CD14-positive monocyte (primary cell): ENCODE data around the gene GRK2. TPM values are rescaled to one million over a fixed set of nuclear protein-coding genes. Genes with fewer than 3 reads are reported as not detected.
A peak's percentile ranks its signal among the peaks of the same experiment; 100 is the strongest.

Experiments
- DNase-seq, 3 donors: peaks; one replicate each; pipeline ENCODE4 v3.0.0-alpha.2; 2011 to 2022
- H2AFZ ChIP-seq: 2 replicates; pipeline ENCODE4 v1.6.0; 2012; ENCODE audit warnings: mild to moderate bottlenecking, low read depth, low read length, inconsistent platforms; ENCODE audit not compliant: insufficient read depth, poor library complexity, severe bottlenecking
- H3K27ac ChIP-seq, 2 donors: 1 replicate in 1 of 2; 2 replicates in 1 of 2; pipeline ENCODE4 v1.5.1; 2012 to 2013; ENCODE audit warnings: low read length in 2 of 2, control low read depth in 1 of 2, inconsistent platforms in 1 of 2, low read depth in 1 of 2, mild to moderate bottlenecking in 1 of 2
- H3K27me3 ChIP-seq, 2 donors: one replicate each; pipeline versions ENCODE4 v1.6.0 to v1.6.1; 2011 to 2013; ENCODE audit warnings: low read length in 2 of 2; ENCODE audit not compliant: control insufficient read depth in 2 of 2, insufficient read depth in 2 of 2
- H3K36me3 ChIP-seq, 2 donors: replicated peaks in 1 of 2; 1 replicate in 1 of 2; 2 replicates in 1 of 2; pipeline versions ENCODE4 v1.5.1 to v1.6.1; 2012 to 2013; ENCODE audit warnings: low read length in 2 of 2, control low read depth in 1 of 2, inconsistent platforms in 1 of 2, mild to moderate bottlenecking in 1 of 2; ENCODE audit not compliant: insufficient read depth in 2 of 2, control insufficient read depth in 1 of 2
- H3K4me1 ChIP-seq, 2 donors: 1 replicate in 1 of 2; 2 replicates in 1 of 2; pipeline versions ENCODE4 v1.5.1 to v1.6.1; 2012 to 2013; ENCODE audit warnings: low read length in 2 of 2, control low read depth in 1 of 2, inconsistent platforms in 1 of 2, mild to moderate bottlenecking in 1 of 2, moderate library complexity in 1 of 2; ENCODE audit not compliant: insufficient read depth in 2 of 2, control insufficient read depth in 1 of 2
- H3K4me2 ChIP-seq: replicated peaks from 2 replicates; pipeline ENCODE3; 2012; ENCODE audit warnings: low read length, moderate library complexity, mild to moderate bottlenecking; ENCODE audit not compliant: poor library complexity, severe bottlenecking; ENCODE audit errors: extremely low read depth
- H3K4me3 ChIP-seq, 3 experiments: fragments of 200-600 bp in 1 of 3; sonication (generic) in 1 of 3; replicated peaks in 1 of 3; 1 replicate in 2 of 3; 2 replicates in 1 of 3; pipeline ENCODE4 v1.5.1; 2011 to 2013; ENCODE audit warnings: low read length in 3 of 3, mild to moderate bottlenecking in 3 of 3, control low read depth in 2 of 3, low read depth in 2 of 3, inconsistent platforms in 1 of 3, moderate library complexity in 1 of 3
- H3K79me2 ChIP-seq: 2 replicates; pipeline ENCODE4 v1.6.0; 2012; ENCODE audit warnings: mild to moderate bottlenecking, control low read depth, inconsistent platforms, low read length, moderate library complexity; ENCODE audit not compliant: insufficient read depth
- H3K9ac ChIP-seq: 2 replicates; pipeline ENCODE4 v1.6.0; 2017; ENCODE audit warnings: low read length, mild to moderate bottlenecking; ENCODE audit not compliant: insufficient read depth, poor library complexity, severe bottlenecking
- H3K9me3 ChIP-seq, 2 donors: replicated peaks in 1 of 2; 1 replicate in 1 of 2; 2 replicates in 1 of 2; pipeline versions ENCODE4 v1.5.1 to v1.6.1; 2012 to 2013; ENCODE audit warnings: low read length in 2 of 2, control low read depth in 1 of 2; ENCODE audit not compliant: control insufficient read depth in 1 of 2, insufficient read depth in 1 of 2
- H4K20me1 ChIP-seq: 2 replicates; pipeline ENCODE4 v1.6.0; 2012; ENCODE audit warnings: mild to moderate bottlenecking, low read length, control low read depth, moderate library complexity; ENCODE audit not compliant: insufficient read depth
- H3K27ac Mint-ChIP-seq, 7 donors: one replicate each; pipeline ENCODE4 v1.8.0; 2020; ENCODE audit warnings: mild to moderate bottlenecking in 7 of 7, mixed read lengths in 7 of 7, moderate library complexity in 6 of 7, inconsistent platforms in 2 of 7
- H3K27me3 Mint-ChIP-seq, 3 donors: one replicate each; pipeline ENCODE4 v1.8.0; 2021 to 2022; ENCODE audit warnings: low read depth in 3 of 3, mild to moderate bottlenecking in 3 of 3, mixed read lengths in 3 of 3, moderate library complexity in 3 of 3, inconsistent platforms in 1 of 3
- H3K36me3 Mint-ChIP-seq, 2 donors: one replicate each; pipeline ENCODE4 v1.8.0; 2020; ENCODE audit warnings: mixed read lengths in 2 of 2, inconsistent platforms in 1 of 2, mild to moderate bottlenecking in 1 of 2
- H3K4me1 Mint-ChIP-seq: one replicate; pipeline ENCODE4 v1.8.0; 2020; ENCODE audit warnings: mild to moderate bottlenecking, mixed read lengths
- H3K4me3 Mint-ChIP-seq, 2 donors: one replicate each; pipeline ENCODE4 v1.8.0; 2020; ENCODE audit warnings: mild to moderate bottlenecking in 2 of 2, mixed read lengths in 2 of 2, moderate library complexity in 1 of 2
- H3K9me3 Mint-ChIP-seq, 7 donors: one replicate each; pipeline ENCODE4 v1.8.0; 2020 to 2022; ENCODE audit warnings: mixed read lengths in 7 of 7, mild to moderate bottlenecking in 6 of 7, moderate library complexity in 6 of 7, inconsistent platforms in 2 of 7
- WGBS: methylation state at CpG from one replicate; pipeline ENCODE4 v1.1.5; 2013; ENCODE audit warnings: missing lambda C conversion rate; ENCODE audit not compliant: insufficient coverage; 5-methylcytosine and 5-hydroxymethylcytosine counted together
- intact Hi-C, 2 donors: fragments of 100-400 bp; cut with micrococcal nuclease; formaldehyde crosslinking; loops; one replicate each; pipeline versions ENCODE4 v1.15.0 to v1.15.1; 2023
- polyA plus RNA-seq, 3 donors: library from polyadenylated mRNA; depleted of rRNA in 1 of 3; unstranded in 2 of 3; stranded (reverse) in 1 of 3; fragments of 300-500 nt in 2 of 3; fragments of >200 nt in 1 of 3; fragmentation: Illumina TruSeq in 2 of 3; gene quantifications; 1 replicate in 2 of 3; 2 replicates in 1 of 3; pipeline ENCODE4 v1.2.3, GENCODE V29; 2012 to 2021
- TF ChIP-seq, protein P1 (sequence below): fragments of 200-600 bp; IDR thresholded peaks from one replicate; pipeline ENCODE4 v1.8.0; 2022; ENCODE audit warnings: antibody characterized with exemption, mild to moderate bottlenecking

Gene GRK2
- polyA plus RNA-seq, 3 donors = 34.9 to 777 (median 43.0) TPM

GRCh38 chr11:67315325-67315909, 49.1 kb downstream of the GRK2 start:
- peaks cover 10 to 15% of the 10 kb centered on the region in 2 donors for H3K36me3 Mint-ChIP-seq
- Histone ChIP-seq H3K9ac (no peak overlapping the region), H3K27ac (no peak overlapping the region), H3K4me1 (peaks cover 43 to 49% of the 10 kb centered on the region in 2 donors), H2AFZ (no peak overlapping the region), H3K36me3 (peaks cover 12 to 14% of the 10 kb centered on the region in 2 donors), H3K79me2 (no peaks in the 10 kb centered on the region), H4K20me1 (no peaks in the 10 kb centered on the region), H3K4me3 (no peak overlapping the region), H3K27me3 (peaks cover 0 to 4% of the 10 kb centered on the region in 2 donors), H3K4me2 (no peak overlapping the region), H3K9me3 (no peaks in the 10 kb centered on the region)
- H3K27ac Mint-ChIP-seq = peak overlapping the region in 1 of 7 donors; percentile 68
- H3K4me3 Mint-ChIP-seq = no peak overlapping the region
- WGBS = 98% methylated on average over 6 of the region's 9 CpGs
- H3K9me3 Mint-ChIP-seq = no peaks in the 10 kb centered on the region
- intact Hi-C loops = no loop called here
- peaks cover 40% of the 10 kb centered on the region for H3K4me1 Mint-ChIP-seq
- DNase-seq = no peak
- TF ChIP-seq, protein P1, sequence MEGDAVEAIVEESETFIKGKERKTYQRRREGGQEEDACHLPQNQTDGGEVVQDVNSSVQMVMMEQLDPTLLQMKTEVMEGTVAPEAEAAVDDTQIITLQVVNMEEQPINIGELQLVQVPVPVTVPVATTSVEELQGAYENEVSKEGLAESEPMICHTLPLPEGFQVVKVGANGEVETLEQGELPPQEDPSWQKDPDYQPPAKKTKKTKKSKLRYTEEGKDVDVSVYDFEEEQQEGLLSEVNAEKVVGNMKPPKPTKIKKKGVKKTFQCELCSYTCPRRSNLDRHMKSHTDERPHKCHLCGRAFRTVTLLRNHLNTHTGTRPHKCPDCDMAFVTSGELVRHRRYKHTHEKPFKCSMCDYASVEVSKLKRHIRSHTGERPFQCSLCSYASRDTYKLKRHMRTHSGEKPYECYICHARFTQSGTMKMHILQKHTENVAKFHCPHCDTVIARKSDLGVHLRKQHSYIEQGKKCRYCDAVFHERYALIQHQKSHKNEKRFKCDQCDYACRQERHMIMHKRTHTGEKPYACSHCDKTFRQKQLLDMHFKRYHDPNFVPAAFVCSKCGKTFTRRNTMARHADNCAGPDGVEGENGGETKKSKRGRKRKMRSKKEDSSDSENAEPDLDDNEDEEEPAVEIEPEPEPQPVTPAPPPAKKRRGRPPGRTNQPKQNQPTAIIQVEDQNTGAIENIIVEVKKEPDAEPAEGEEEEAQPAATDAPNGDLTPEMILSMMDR = no peak
- peaks cover 4 to 15% (median 12%) of the 10 kb centered on the region in 3 donors for H3K27me3 Mint-ChIP-seq

GRCh38 chr11:67316882-67317204, 50.6 kb downstream of the GRK2 start:
- Histone ChIP-seq H4K20me1 (no peaks in the 10 kb centered on the region), H3K79me2 (no peaks in the 10 kb centered on the region), H3K9ac (peak overlapping the region; percentile 60), H3K27me3 (peaks cover 0 to 4% of the 10 kb centered on the region in 2 donors), H3K4me2 (peak overlapping the region; percentile 92), H3K4me1 (peaks cover 39 to 45% of the 10 kb centered on the region in 2 donors), H3K9me3 (no peaks in the 10 kb centered on the region), H3K36me3 (peaks cover 0 to 1% of the 10 kb centered on the region in 2 donors), H2AFZ (peak overlapping the region; percentile 91), H3K4me3 (peak overlapping the region; percentile 63 to 91 (median 85)), H3K27ac (peak overlapping the region; percentile 61 to 67)
- DNase-seq = peak in 1 of 3 donors; percentile 26
- peak overlapping the region; percentile 93 to 99 for H3K4me3 Mint-ChIP-seq
- no peaks in the 10 kb centered on the region for H3K9me3 Mint-ChIP-seq
- TF ChIP-seq, protein P1 = no peak
- peaks cover 4 to 17% (median 12%) of the 10 kb centered on the region in 3 donors for H3K27me3 Mint-ChIP-seq
- WGBS = 0% methylated on average over 1 of the region's 10 CpGs
- peaks cover 38% of the 10 kb centered on the region for H3K4me1 Mint-ChIP-seq
- peaks cover 1% of the 10 kb centered on the region in 2 donors for H3K36me3 Mint-ChIP-seq
- peak overlapping the region; percentile 84 to 97 (median 90) for H3K27ac Mint-ChIP-seq
- intact Hi-C loops = loop anchor here (1.0 to 2.0 kb wide), 3 partner anchors 40 to 54 kb away; partner anchors contain the start of gene GRK2 (in 2 of the 2)
